Tibial nerve (tissue), 4 donors: Measurements from ENCODE around the gene LYSMD2.

ENCODE experiments used
- EP300 ChIP-seq, 2 donors: sonication (generic); formaldehyde crosslinking; IDR thresholded peaks; one replicate each; pipeline ENCODE4 v1.6.1; 2017; ENCODE audit warnings: antibody characterized with exemption in 2 of 2, mild to moderate bottlenecking in 1 of 2
- POLR2A ChIP-seq, 2 donors: fragments of 450-650 bp; IDR thresholded peaks; one replicate each; pipeline ENCODE4 v1.6.1; 2017; ENCODE audit warnings: antibody characterized with exemption in 2 of 2, mild to moderate bottlenecking in 2 of 2, moderate library complexity in 2 of 2
- TF ChIP-seq, protein P1 (sequence below), 5 experiments: fragments of 200-600 bp in 3 of 5; fragments of 450-650 bp in 2 of 5; sonication (generic) in 3 of 5; IDR thresholded peaks; one replicate each; pipeline ENCODE4 v1.5.1; 2016 to 2019; ENCODE audit warnings: antibody characterized with exemption in 5 of 5, mild to moderate bottlenecking in 3 of 5, moderate library complexity in 2 of 5

DNA sequence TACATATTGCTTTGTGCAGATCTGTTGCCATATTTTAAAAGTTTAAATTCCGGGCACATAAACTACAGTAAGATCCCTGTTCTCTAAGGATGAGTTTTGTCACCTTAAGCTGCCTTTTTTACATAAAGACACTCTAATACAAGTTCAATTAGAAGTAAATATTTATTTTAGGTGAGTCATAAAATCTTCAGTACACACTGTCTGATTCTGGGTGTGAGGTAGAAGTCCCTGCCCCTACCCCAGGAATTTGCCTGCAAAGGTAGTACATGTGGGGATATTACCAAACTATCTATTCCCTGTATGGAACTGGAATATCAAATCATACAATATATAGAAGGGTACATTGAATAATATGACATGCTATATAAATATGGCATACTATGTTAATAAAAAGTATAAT lies 49.9 kb downstream of the LYSMD2 start:
- TF ChIP-seq, protein P1, sequence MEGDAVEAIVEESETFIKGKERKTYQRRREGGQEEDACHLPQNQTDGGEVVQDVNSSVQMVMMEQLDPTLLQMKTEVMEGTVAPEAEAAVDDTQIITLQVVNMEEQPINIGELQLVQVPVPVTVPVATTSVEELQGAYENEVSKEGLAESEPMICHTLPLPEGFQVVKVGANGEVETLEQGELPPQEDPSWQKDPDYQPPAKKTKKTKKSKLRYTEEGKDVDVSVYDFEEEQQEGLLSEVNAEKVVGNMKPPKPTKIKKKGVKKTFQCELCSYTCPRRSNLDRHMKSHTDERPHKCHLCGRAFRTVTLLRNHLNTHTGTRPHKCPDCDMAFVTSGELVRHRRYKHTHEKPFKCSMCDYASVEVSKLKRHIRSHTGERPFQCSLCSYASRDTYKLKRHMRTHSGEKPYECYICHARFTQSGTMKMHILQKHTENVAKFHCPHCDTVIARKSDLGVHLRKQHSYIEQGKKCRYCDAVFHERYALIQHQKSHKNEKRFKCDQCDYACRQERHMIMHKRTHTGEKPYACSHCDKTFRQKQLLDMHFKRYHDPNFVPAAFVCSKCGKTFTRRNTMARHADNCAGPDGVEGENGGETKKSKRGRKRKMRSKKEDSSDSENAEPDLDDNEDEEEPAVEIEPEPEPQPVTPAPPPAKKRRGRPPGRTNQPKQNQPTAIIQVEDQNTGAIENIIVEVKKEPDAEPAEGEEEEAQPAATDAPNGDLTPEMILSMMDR (IDR thresholded peaks at IDR 0.05): no peak
- TF ChIP-seq POLR2A (IDR thresholded peaks at IDR 0.05): no peak
- TF ChIP-seq EP300 (IDR thresholded peaks at IDR 0.05): no peak
